ENCODE results near the gene AUTS2.

The AUTS2 gene

GRCh38 chr7:70545214-70545613 lies 946.9 kb downstream of the AUTS2 start:
- no peak for DNase-seq (ENCODE audit: low spot score)

GRCh38 chr7:70552141-70552540 lies 953.9 kb downstream of the AUTS2 start:
- no peak for DNase-seq (ENCODE audit: low spot score)

- peak; percentile 54 for DNase-seq (ENCODE audit: low spot score)
These were observed 955.1 kb downstream of the AUTS2 start for GRCh38 chr7:70553364-70553763.

GRCh38 chr7:70554646-70555045 lies 956.4 kb downstream of the AUTS2 start:
- DNase-seq (ENCODE audit: low spot score) = no peak

- no peak for DNase-seq (ENCODE audit: low spot score)
These were observed 958.5 kb downstream of the AUTS2 start for GRCh38 chr7:70556761-70557160.

- no peak for DNase-seq (ENCODE audit: low spot score)
These were observed 959.1 kb downstream of the AUTS2 start for GRCh38 chr7:70557338-70557737.

GRCh38 chr7:70559815-70560214 lies 961.5 kb downstream of the AUTS2 start:
- no peak for DNase-seq (ENCODE audit: low spot score)

GRCh38 chr7:70563960-70564359 lies 965.7 kb downstream of the AUTS2 start:
- no peak for DNase-seq (ENCODE audit: low spot score)

GRCh38 chr7:70565721-70566370 lies 967.6 kb downstream of the AUTS2 start:
- DNase-seq (ENCODE audit: low spot score) = no peak

- DNase-seq (ENCODE audit: low spot score) = no peak
These were observed 968.4 kb downstream of the AUTS2 start for GRCh38 chr7:70566671-70567070.

GRCh38 chr7:70568674-70569334 lies 970.5 kb downstream of the AUTS2 start:
- DNase-seq (ENCODE audit: low spot score) = no peak

- no peak for DNase-seq (ENCODE audit: low spot score)
These were observed 971.1 kb downstream of the AUTS2 start for GRCh38 chr7:70569335-70569819.

GRCh38 chr7:70570029-70570428 lies 971.8 kb downstream of the AUTS2 start:
- no peak for DNase-seq (ENCODE audit: low spot score)

GRCh38 chr7:70570961-70571360 lies 972.7 kb downstream of the AUTS2 start:
- DNase-seq (ENCODE audit: low spot score) = no peak

GRCh38 chr7:70571403-70571934 lies 973.2 kb downstream of the AUTS2 start:
- no peak for DNase-seq (ENCODE audit: low spot score)

- no peak for DNase-seq (ENCODE audit: low spot score)
These were observed 973.7 kb downstream of the AUTS2 start for GRCh38 chr7:70571961-70572360.

- DNase-seq (ENCODE audit: low spot score) = no peak
These were observed 974.3 kb downstream of the AUTS2 start for GRCh38 chr7:70572571-70572970.

- peak; percentile 64 for DNase-seq (ENCODE audit: low spot score)
These were observed 974.9 kb downstream of the AUTS2 start for GRCh38 chr7:70573071-70573661.

GRCh38 chr7:70573696-70574095 lies 975.4 kb downstream of the AUTS2 start:
- DNase-seq (ENCODE audit: low spot score) = no peak

GRCh38 chr7:70574314-70574834 lies 976.1 kb downstream of the AUTS2 start:
- DNase-seq (ENCODE audit: low spot score) = no peak

- DNase-seq (ENCODE audit: low spot score) = peak; percentile 52
These were observed 976.9 kb downstream of the AUTS2 start for GRCh38 chr7:70574970-70575799.

- no peak for DNase-seq (ENCODE audit: low spot score)
These were observed 978.8 kb downstream of the AUTS2 start for GRCh38 chr7:70577078-70577477.
